Measurements from ENCODE around the gene SPANXC. TPM values are rescaled to one million over a fixed set of nuclear protein-coding genes. Genes with fewer than 3 reads are reported as not detected.
"Not testable (repeated sequence)": the region's sequence is repeated elsewhere in the genome, so short reads cannot be mapped to it uniquely, and the experiment has no call there.

The SPANXC gene, protein sequence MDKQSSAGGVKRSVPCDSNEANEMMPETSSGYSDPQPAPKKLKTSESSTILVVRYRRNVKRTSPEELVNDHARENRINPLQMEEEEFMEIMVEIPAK
- not detected in 2 replicates for total RNA-seq (2014; rRNA removed; shearing (Covaris generic))

DNA sequence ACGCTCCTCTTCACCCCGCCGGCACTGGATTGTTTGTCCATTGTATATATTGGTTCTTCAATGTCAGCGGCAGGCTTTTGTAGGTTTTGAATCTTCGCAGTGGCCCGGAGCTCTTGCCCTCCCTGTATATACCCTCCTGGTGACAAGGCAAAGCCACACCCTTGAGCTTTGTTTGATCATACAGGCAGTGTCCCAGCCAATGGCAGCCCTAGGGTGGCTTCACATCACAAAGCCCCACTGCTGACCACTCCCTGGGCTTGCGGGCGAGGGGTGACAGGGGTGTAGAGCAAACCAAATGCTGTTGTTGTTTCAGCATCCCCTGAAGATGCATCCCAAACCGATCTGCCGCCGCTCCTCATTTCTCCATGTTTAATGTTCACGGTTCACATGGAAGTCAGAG lies at the start of gene SPANXC:
TSS of gene SPANXC (minus strand) at position 101 of the 400 bp plus-strand sequence. CDS start at position 41, 60 bp downstream.
- not testable (repeated sequence) for DNase-seq (ENCODE audit: low spot score)

DNA sequence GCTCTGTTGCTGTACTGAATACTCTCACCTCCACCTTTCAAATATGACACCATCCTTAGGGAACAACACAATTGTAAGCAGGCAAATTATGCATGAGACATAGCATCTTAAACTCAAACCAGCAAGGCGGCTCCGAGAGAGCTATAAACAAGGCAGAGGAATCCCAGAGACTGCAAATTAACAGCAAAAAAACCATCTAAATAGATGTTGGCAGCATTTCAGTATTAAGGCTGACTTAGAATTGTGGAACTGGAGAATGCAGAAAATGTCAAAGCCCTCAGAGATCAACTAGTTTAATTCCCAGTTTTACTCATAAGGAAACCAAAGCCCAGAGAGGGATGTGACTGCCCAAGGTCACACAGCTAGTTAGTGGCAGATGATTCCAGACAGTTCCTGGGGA lies 37.2 kb upstream of the SPANXC start:
- DNase-seq (ENCODE audit: low spot score): no peak

DNA sequence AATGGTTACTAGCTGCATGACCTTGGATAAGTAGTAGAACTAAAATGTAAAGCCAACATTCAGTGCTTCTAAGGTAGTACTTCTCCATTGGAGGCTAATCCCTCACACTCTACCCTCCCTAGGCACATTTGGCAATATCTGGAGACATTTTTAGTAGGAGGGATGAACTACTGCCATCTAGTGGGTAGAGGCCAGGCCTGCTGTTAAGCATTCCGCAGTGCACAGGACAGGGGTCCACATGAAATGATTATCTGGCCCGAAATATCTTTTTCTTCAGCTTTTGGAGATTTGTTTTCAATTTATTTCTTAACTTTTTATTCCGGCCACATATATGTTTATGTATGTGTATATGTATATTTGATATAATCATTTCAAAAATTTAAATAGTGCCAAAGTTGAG lies 36.0 kb upstream of the SPANXC start:
- no peak for DNase-seq (ENCODE audit: low spot score)

DNA sequence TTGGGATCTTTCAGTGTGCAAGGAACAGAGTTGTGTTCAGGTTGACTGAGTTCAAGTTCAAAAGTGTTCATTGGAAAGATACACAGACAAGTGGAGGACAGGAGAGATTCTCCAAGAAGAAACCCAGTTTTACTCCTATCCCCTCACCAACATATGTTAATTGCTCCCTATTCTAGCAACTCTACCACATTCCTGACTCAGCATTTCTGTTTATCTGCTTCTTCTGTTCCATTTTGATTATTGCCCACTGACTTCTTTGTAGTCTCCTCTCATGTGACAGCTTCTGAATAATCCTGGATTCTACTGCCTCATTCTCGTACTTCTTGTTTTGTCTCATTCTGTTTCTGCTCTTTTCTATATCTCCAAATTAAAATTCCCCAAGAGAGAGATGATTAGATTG lies 15.8 kb upstream of the SPANXC start:
- DNase-seq (ENCODE audit: low spot score): no peak

DNA sequence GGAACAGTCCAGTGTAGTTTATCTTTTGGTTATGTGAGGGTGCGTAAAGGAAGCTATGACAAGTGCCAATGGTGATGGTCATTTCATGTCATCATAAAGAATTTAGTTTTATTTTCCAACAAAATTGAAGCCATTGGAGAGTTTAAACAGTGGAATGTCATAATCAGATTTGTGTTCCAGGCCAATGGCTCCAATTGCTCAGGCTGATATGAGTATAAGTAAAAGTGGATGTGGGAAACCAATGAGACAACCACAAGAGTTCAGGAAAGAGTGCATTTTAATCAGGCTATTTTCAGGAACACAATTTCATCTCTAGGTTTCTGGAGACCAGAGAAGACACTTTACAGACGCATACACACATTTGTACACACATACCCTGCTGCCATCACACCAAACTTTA lies 20.7 kb downstream of the SPANXC start:
- no peak for DNase-seq (ENCODE audit: low spot score)

DNA sequence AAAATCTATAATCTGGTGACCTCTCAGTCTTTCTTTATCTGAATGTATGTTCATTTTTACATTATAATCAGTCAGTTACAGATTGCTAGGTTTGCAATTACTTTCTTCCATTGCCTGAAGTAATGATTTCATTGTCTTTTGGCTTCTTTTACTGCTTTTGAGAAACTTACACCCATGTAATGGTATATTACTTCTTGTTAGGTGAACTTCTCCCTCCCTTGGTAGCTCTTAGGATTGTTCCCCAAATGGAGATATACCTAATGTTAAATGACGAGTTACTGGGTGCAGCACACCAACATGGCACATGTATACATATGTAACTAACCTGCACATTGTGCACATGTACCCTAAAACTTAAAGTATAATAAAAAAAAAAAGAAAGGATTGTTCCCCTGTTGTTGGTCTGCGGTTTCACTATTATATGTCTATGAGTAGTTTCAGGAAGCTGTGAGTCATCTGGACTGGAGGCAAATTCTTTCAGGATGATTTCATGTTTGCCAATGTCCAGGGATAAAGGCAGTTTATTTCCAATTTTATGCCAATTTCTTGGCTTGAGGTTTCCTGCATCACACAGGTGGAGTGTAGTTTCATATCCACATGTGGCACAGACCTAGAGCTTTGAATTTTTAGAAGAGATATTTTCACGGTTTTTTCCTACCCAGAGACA lies 21.8 kb downstream of the SPANXC start:
- peak; percentile 51 for DNase-seq (ENCODE audit: low spot score)

DNA sequence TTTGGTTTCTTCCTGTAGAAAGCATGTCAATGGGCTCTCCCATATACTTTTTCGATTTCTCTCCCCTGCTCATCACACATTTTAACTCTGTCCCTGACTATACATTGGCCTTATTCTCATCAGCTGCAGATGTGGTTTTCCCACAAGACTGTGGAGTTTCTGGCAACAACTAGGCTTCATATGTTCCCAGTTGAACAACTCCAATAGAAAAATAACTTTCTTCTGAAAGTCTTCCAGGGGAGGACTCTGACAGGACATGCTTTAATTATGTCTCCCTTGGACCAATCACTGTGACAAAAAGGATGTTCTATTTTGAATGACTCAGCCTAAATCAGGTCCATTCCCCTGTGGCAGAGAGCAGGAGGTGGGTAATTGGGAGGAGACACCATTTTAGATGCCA lies 28.1 kb downstream of the SPANXC start:
- no peak for DNase-seq (ENCODE audit: low spot score)

DNA sequence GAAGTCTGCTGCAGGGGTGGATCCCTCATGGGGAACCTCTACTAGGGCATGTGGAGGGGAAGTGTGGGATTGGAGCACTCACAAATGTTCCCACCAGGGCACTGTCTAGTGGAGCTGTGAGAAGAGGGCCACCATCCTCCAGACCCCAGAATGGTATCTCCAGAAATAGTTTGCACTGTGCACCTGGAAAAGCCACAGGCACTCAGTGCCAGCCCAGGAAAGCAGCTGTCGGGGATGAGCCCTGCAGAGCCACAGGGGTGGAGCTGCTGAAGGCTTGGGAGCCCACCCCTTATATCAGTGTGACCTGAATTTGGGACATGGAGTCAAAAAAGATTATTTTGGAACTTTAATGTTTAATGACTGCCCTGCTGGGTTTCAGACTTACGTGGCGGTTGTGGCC lies 40.4 kb downstream of the SPANXC start:
- DNase-seq (ENCODE audit: low spot score): no peak

Other genes starting within 250 kb of the SPANXC start
- 5.3 and 5.5 TPM in 2 replicates for gene SPANXB1, start 239.9 kb downstream of the SPANXC start, total RNA-seq (2014; rRNA removed; shearing (Covaris generic))
- 3.1 and 6.2 TPM in 2 replicates for gene LDOC1, start 65.4 kb downstream of the SPANXC start, total RNA-seq (2014; rRNA removed; shearing (Covaris generic))